Raji (cell line): Measurements from ENCODE around the gene THBS2.

ENCODE experiments used
- POLR2A ChIP-seq: IDR thresholded peaks from 2 replicates; pipeline ENCODE4 v1.6.1; 2011; ENCODE audit warnings: low read depth, low read length, control low read depth; ENCODE audit not compliant: insufficient read depth

Gene THBS2

DNA sequence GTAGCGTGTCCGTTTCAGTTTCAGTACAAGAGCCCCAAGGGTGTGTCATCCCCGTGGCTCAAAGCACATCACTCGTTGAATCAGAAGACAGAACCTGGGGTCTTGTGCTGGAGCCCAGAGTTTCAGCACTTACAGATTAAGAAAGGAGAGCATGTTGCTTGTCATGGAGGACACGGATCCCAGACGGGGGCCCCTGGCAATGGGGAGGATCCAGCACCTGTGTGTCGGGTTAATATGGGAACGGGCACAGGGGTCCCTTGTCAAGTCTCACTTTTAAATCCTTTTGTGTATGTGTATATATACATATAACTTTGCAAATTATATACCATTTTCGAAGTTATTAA lies 23.4 kb downstream of the THBS2 start:
- no peak for TF ChIP-seq POLR2A

DNA sequence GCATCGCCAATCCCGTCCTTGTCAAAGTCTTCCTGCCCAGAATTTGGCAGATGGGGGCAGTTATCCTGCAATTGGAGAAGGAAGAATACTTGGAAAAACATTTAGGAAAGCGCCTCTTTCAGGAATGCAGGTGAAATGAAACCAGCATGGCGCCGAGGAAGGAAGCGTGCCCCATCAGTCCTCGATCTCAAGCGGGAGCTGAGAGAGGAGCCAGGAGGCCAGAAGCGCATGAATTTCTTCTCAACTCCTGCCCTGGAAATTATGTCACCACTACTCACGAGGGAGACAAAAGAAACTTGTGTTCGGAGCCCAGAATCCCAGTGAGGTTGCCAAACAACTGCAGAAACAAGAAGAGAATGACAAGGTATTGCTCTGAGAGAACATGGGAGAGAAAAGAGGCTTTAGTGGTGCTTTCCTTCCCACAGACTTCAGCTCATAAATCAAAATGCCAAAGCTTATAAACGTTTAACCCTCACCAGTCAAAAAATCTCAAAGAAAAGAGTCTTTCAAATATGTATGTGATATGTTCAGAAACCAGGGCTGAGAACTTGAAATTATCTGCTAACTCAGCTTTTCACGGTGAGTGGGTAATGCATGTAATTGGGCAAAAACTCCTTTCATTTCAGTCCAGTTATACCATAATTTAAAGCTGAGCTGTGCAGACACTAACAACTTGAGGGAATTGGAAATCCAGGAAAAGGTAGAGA lies 23.9 kb downstream of the THBS2 start:
- TF ChIP-seq POLR2A = no peak

DNA sequence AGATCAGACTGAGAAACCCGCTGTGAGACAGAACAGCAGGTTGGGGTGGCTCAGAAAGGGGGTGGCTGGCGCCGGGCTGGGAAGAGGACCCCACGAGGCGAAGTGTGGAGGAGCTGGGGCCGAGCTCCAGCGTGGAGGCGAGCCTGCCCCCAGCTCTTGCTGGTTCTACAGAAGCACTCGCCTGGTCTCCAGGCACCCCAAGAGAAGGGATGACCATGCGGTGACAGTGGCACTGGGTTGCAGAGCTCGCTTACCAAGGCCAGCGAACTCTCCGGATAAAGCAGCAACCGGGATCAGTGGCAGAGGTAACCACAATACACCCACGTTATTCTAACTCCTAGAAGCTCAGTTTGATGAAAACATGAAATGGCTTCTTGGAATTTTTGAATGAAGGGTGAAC lies 26.5 kb downstream of the THBS2 start:
- TF ChIP-seq POLR2A = no peak

- TF ChIP-seq POLR2A = no peak
Measured at GRCh38 chr6:169225887-169226286, 27.8 kb downstream of the THBS2 start.

GRCh38 chr6:169225131-169225576 lies 28.5 kb downstream of the THBS2 start:
- TF ChIP-seq POLR2A = no peak

DNA sequence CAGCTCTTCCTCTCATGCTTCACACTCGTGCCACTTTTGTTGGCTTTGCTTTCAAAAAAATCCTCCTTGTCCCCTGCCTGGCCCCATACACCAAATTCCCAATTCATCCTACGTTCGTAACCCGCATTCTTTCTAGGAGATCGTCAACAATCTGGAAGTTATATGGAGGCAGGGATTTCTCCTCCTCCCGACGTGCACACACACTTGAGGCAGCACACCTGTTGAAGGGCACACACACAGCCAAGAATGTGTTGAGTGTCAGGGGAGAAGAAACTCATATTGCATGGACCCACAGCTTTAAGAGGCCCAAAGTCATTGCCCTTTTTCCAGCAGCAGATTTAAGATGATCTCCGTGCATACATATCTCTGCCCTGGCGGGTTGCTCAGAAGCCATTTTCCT lies 28.9 kb downstream of the THBS2 start:
- TF ChIP-seq POLR2A = no peak

DNA sequence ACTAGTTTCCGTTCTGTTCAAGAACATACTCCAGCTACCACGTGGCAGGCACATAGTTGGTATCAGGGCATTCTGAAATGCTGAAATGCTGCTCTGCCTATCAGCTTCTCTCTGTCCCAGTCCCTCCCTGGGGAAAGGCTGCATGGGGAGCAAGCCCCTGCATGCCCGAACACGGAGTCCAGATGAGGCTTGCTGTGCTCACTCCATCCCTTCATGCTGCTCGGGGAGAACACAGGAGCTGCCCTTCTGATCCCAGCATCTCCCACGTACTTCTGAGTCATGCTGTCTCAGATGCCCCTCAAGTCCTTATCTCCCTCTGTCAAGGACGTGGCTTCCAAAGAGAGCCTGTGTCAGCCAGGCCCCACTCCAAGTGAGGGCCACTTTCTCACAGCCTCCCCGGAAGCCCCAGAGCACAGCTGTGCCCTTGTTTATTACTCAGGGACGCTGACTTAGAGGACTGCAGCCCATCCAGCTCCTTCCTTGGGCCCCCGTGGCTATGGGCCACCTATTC lies 29.4 kb downstream of the THBS2 start:
- TF ChIP-seq POLR2A = no peak

DNA sequence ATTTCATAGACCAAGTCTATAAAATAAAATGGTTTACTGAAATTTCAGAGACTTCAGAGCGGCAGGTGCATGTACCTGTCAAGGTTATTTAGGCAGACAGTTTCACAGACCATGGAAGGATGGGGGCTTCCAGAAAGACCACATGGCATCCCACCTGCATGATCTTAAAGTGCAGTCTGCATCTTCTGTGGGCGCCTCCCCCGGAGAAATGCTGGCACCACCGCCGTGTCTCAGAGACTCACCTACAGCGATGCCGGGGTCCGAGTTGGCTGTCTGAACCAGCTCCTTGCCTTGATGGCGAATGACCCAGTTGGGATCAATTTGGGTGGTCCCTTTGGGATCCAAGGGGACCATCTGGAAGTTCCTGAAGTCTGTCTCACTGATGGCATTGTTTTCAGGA lies 30.6 kb downstream of the THBS2 start:
- no peak for TF ChIP-seq POLR2A

- TF ChIP-seq POLR2A = no peak
Measured at GRCh38 chr6:169222126-169222525, 31.5 kb downstream of the THBS2 start.

DNA sequence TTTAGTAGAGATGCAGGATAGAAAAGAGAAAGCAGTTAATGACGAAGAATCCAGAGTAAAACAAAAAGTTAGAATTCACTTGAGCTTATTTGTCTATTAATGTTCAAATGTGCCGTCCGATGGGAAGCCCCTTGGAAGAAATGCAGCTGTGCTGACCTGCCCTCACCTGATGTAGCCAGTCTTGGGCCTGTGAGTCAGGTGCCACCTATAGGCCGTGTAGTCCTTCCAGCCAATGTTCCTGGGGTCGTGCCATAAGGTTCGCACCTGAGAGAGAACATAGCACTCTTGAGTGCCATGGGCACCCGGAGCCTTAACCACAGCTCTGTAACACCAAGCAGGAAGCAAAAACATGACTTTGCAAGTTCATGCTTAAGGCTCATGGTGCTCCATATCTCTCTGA lies 32.4 kb downstream of the THBS2 start:
- no peak for TF ChIP-seq POLR2A

- TF ChIP-seq POLR2A = no peak
Measured at GRCh38 chr6:169220068-169220964, 33.3 kb downstream of the THBS2 start.

DNA sequence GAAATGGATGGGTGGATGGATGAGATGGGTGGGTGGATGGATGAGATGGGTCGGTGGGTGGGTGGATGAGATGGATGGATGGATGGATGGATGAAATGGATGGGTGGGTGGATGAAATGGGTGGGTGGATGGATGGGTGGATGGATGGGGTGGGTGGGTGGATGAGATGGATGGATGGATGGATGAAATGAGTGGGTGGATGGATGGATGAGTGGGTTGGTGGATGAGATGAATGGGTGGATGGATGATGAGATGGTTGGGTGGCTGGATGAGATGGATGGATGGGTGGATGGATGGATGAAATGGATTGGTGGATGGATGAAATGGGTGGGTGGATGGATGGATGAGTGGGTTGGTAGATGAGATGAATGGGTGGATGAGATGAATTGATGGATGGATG lies 35.7 kb downstream of the THBS2 start:
- TF ChIP-seq POLR2A = no peak

DNA sequence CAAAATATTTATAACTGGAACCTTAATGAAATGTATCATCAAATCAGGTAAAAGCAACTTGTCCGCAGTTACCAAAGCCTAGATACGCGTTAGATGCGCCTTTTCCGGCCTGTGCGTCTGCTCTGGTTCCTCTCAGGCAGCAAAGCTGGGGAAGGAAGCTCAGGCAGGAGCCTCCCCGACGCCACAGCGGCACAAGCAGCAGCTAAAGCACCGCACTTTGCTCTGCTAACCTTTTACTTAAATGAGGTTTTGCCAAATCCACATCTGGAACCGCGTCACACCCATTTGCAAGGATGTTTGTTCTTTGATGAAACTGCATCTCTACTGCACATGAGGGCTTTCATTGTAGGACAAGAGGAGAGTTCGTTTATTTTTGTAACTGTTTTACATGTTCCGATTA lies 36.8 kb downstream of the THBS2 start:
- TF ChIP-seq POLR2A = no peak

DNA sequence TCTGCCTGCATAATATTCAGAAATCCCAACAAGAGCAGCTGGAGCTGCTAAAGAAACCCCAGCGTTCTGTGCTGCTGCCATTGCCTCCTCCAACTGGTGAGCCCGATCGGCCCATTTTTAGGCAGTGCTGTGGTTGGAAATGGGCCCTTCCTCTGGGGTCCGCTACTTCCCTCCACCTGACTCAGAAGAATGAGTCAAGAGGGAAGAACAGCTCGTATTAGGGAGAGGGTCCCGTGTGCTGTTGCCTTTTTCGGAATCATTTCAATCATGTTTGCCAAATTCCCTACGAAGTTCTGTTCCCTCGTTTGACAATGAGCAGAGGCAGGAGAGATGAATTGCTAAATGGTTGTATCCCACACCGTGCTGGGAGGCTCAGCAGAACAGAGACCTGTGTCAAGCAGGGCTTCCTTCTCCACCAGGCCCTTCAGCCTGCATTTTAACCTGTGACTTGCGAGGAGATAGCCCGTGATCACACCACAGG lies 38.4 kb downstream of the THBS2 start:
- TF ChIP-seq POLR2A = no peak

DNA sequence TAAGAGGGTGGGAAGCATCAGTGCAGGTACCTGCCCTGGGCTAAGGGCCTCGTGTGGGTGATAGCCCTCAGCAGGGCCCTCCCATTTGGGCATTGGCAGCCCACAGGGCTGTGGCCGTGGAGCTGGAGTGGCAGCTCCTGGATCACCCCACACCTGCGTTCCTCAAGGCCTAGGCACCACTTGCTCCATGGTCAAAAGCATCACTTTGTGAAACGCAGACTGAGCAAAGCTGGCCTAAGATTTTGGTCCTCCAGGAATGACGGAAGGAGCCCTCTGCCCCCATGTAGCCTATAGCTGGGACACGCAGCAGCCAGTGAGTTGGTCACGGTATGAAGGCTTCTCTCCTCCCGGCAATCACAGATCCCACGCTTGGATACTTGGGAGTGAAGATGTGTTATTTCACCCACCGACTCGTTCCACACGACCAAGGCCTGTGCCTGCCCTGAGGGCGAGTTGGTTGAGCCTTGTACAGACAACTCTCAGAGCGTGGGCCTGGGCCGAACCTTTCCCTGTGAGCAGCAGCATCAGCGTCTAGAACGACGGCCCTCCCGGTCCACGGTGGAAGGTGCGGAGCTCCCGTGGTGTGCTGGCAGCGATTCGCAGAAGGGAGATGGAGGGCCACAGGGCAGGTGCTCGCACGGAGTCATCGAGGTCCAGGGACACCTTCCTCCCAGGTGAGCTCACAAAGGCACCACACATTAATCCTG lies 39.7 kb downstream of the THBS2 start:
- no peak for TF ChIP-seq POLR2A
